NCI-H345 treated with DMSO at 0.1 percent for 48 hours (cell line): ENCODE measurements around the gene FOSL1.
A peak's percentile ranks its signal among the peaks of the same experiment; 100 is the strongest.

Source experiments
- DNase-seq: peaks from one replicate; lab custom pipeline; 2025; ENCODE audit not compliant: unreplicated experiment; lab: John Stamatoyannopoulos, UW

The FOSL1 gene

GRCh38 chr11:65864706-65865471 is 35.3 kb downstream of the FOSL1 start:
- DNase-seq: no peak

GRCh38 chr11:65863889-65864705 is 36.1 kb downstream of the FOSL1 start:
- DNase-seq: no peak

- DNase-seq: no peak
Observed at GRCh38 chr11:65862941-65863888, 37.0 kb downstream of the FOSL1 start.

DNA sequence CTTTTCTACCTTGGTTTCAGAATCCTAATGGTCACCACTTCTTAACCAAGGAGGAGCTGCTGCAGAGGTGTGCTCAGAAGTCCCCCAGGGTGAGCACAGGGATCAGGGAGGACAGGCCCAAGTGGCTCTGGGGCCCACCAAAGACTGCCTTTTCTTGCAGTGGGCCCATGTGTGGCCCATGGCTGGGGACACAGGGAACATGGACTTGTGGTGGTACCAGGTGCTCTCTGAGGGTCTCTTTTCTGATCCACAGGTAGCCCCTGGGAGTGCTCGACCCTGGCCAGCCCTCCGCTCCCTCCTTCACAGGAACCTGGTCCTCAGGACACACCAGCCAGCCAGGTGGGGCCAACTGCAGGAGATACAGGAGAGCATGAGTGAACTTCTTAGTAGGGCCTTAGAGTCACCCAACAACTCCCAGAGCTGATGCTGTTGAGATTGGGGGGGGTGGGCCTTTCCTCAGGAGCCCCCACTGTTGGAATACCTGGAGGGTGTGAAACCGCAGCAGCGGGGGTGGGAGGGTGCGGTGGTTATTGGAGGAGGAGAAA is 37.9 kb downstream of the FOSL1 start:
- no peak for DNase-seq

DNA sequence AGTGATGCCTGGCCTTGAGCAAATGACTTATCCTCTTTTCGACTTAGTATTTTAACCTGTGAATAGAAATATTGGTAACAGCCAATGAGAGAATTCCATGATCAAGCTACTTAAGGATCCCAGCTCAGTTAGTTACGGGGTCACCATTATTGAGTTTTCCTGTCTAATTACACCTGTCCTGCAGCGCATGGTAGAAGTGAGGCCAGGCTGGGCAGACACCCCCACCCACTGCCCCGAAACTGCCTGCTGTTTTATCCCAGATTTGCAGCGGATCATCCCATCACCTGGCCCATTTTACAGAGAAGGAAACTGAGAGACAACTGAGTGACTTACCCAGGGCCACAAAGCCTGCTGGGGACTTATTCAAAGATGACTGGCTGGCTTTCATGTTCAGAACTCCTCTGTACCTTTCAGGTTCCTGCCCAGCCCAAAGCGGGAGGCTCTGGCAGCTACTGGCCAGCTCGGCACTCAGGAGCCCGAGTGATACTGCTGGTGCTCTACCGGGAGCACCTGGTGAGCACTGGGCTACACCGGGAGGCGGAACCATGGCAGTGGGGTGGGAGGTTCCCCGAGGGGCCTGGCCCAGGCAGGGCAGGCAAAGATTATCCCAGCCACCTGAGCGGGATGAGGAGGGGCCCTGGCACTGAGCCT is 38.5 kb downstream of the FOSL1 start:
- no peak for DNase-seq

DNA sequence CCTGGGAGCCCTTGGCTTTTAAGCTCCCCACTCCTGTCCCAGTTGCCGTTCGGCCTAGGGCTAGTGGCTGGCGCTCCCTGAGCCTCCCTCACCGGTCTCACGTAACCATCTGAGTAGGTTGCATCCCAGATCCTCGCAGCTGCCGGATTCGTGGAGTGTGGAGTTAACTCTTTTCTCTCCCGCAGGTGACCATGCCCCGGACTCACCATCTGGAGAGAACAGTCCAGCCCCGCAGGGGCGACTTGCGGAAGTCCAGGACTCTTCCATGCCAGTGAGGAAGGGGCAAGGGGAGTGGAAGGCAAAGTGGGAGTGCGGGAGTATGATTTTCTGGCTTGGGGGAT is 39.1 kb downstream of the FOSL1 start:
- DNase-seq: no peak

DNA sequence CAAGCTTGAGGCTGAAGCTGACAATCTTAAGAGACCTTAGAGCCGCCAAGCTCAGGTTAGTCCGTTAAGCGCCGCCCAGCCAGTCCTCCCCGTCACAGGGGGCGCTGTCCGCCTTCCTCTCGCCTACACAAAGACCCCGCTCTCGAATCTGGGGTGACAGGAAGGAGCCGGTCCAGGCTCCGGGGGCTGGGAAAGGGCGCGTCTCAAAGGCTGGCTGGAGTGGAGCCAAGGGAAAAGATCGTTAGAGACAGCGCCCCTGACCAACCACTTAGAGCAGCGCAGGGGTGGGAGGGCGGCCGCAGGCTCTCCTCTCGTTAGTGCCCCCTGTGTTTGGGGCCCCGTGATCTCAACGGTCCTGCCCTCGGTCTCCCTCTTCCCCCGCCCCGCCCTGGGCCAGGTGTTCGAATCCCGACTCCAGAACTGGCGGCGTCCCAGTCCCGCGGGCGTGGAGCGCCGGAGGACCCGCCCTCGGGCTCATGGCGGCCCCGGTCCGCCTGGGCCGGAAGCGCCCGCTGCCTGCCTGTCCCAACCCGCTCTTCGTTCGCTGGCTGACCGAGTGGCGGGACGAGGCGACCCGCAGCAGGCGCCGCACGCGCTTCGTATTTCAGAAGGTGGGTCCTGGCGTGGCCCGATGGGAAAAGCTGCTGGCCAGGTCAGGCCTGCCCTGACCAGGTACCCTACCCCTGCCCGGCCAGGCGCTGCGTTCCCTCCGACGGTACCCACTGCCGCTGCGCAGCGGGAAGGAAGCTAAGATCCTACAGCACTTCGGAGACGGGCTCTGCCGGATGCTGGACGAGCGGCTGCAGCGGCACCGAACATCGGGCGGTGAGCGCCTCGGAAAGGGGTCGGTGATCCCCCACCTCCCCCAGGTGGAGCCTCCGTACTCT is 39.7 kb downstream of the FOSL1 start, which contains the start of gene MUS81:
Gene MUS81, plus strand, starts transcription at position 156 of the 887 bp plus-strand sequence. Its CDS starts 321 bp downstream, at position 477.
- DNase-seq: peak; percentile 91

GRCh38 chr11:65859812-65860277 is 40.3 kb downstream of the FOSL1 start:
- peak; percentile 70 for DNase-seq

DNA sequence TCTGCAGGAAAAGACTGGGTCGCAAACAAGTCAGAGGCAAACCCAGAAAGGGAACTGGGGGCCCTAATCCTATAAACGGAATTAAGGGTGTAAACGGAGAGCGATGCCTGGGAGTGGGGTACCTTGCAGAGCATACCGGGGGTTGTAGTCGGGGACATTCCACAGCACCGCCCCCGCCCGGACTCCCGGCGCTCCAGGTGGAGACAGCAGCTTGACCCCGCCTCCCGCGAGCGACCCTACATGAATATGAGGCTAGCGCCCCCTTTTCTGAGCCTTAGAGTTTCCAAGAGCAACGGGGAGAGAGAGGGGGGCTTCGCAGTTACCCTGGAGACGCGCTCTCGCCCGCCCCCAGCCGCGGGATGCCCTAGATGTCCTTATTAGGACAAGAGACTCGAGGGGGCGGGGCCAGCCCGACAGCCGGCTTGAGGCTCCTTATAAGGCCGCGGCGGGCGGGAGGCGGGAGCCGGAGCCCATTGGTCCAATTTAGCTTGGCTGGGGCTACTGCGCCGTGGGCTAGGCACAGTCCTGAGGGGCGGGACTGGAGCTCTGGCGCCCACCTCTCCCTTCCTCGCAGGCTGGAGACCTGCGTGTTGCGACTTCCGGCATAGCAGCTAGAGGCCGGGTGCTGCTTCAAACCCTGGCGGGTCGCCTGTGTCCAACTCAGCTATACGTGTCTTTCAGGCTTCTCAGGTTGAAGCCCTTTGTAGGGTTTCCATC is 40.9 kb downstream of the FOSL1 start:
- DNase-seq: peak; percentile 96

GRCh38 chr11:65858681-65859087 is 41.5 kb downstream of the FOSL1 start:
- peak; percentile 51 for DNase-seq

- DNase-seq: peak; percentile 97
Observed at GRCh38 chr11:65857853-65858680, 42.1 kb downstream of the FOSL1 start, which contains the start of gene CFL1. TSS of gene CFL1 (minus strand) at chr11:65858180. CDS start at chr11:65858099, 81 bp downstream.

DNA sequence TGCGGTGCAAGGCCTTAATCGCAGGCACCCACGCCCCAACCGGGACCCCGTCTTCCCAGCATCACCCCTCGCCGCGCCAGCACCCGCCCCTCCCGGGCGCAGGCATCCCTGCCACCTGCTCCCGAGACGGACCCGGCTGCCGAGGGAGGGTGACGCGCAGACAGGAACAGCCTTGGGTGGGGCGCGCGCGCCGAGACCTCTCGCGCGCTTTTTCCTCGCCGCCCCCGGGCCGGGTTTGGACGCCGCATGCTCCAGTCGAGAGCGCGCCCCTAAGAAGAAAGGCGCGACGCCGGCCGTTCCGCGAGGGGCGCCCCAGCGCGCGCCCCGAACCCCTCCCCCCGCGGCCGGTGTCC is 42.7 kb downstream of the FOSL1 start:
- DNase-seq: peak; percentile 11

DNA sequence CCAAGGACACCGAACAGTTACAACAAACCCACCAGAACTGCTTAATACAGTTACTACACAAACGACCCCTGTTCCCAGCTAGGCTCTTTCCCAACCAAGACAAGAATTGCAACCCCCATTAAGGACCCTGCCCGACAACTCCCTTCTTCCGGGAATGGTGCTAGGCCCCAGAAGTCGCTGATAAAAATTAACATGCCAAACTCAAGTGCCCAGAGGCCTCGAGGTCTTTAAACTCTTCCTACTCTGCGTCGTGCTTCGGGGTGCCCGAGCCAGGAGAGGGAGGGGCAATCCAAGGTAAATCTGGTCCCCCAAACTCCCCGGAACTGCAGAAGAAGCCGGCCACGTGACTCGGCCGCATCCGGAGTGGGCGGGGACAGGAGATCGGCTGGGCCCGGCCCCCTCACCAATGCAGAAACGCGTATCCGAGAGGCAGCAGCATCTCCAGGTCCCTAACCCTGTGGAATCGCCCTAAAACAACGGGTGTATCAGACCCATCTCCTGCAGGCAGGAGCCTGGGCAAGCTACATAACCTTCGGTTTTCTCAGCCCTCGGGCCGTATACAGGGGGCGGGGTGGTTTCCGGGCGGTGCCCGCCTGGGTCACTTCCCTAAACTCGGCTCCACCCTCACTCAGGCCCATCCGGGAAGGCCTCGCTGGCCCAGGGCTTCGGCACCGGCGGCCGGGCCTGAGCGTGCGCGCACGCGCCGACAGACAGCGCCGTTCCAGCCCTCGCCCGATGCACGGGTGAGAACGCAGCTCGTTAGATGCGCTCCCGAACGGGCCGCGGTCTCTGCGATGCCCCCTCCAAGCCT is 43.3 kb downstream of the FOSL1 start:
- peak; percentile 61 for DNase-seq

- DNase-seq: no peak
Observed at GRCh38 chr11:65855927-65856363, 44.2 kb downstream of the FOSL1 start.

DNA sequence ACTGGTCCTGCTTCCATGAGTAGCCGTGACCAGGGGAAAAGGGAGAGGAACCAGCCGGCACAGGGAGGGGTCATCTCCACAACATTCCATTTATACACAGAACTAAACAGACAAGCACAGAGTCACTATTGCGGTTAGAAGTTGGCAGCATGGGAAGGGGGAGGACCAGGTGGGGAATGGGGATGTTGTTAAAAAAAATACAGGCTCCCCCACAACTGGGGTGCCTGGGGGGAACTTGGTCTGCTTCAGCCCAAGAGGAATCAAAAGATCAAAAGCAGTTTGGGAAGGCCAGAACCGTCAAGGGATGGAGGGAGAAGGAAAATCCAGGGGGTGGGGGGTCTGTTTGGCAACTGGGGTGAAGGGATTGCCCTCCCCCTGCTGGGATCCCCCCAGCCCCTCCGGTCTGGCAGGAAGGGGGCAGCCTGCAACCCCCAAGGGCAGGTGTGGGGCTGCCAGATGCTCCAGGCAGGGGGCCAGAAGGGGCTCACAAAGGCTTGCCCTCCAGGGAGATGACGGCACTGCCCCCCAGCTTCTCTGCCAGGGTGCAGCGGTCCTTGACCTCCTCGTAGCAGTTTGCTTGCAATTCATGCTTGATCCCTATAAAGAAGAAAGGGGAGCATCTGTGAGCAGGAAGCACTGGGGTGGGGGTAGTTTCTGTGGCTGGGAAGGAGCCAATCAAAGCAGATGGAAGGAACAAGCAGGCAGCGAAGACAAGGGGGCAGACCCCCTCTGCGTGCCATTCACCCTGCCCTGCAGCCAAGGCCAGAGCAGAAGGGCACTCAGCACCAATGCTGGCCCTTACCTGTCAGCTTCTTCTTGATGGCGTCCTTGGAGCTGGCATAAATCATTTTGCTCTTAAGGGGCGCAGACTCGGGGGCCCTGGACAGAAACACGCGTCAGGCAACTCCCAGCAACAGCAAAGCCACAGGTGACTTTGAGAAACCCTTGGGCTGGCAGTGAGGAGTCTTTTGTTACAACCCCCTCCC is 45.0 kb downstream of the FOSL1 start:
- DNase-seq: no peak

DNA sequence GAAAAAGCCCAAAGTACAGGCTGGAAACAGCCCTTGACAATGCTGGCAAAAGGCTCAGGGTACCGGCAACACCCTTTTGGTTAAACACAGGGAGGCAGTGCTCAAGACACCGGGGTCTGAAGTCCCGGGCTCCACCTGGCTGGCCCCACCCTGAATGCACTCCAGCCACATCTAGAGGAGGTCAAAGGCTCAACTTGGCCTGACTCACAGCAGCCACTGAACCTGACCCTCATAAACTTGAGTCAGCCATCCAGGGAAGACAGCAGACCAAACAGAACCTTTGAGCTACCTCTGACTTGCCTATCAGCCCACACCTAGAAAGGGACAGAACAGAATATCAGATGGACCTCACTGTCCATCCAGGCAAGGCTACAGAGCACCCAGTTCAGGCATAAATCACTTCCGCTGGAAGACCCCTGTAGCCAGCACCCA is 46.0 kb downstream of the FOSL1 start:
- DNase-seq: no peak
